RCC 7860 (cell line): ENCODE measurements around the gene STING1.
A peak's percentile ranks its signal among the peaks of the same experiment; 100 is the strongest.
"Not testable (repeated sequence)": the region's sequence is repeated elsewhere in the genome, so short reads cannot be mapped to it uniquely, and the experiment has no call there.

Source experiments
- DNase-seq: peaks from one replicate; pipeline ENCODE4 v3.0.0-alpha.2; 2015; ENCODE audit warnings: low spot score
- FAIRE-seq: peaks from 2 replicates; lab custom pipeline; 2012; peaks lifted over from hg19 to GRCh38; lab: Jason Lieb, UNC

The STING1 gene

GRCh38 chr5:139503879-139504278 lies 21.3 kb upstream of the STING1 start:
- DNase-seq, FAIRE-seq: not testable (repeated sequence)

GRCh38 chr5:139503036-139503817 lies 20.7 kb upstream of the STING1 start:
- not testable (repeated sequence) for DNase-seq, FAIRE-seq

- DNase-seq = no peak
These were observed 18.8 kb upstream of the STING1 start for GRCh38 chr5:139501381-139501780.

GRCh38 chr5:139495638-139496435 lies 13.3 kb upstream of the STING1 start:
- FAIRE-seq (no peak), DNase-seq (no peak)

More at GRCh38 chr5:139501381-139501780, 18.8 kb upstream of the STING1 start:
- FAIRE-seq = no peak

GRCh38 chr5:139494832-139495231 lies 12.3 kb upstream of the STING1 start:
- no peak for DNase-seq
- no peak for FAIRE-seq

GRCh38 chr5:139494256-139494655 lies 11.7 kb upstream of the STING1 start:
- FAIRE-seq = no peak
- DNase-seq = no peak

- no peak for FAIRE-seq
- DNase-seq = peak; percentile 62
These were observed 10.2 kb upstream of the STING1 start for GRCh38 chr5:139492700-139493192.

- DNase-seq (no peak), FAIRE-seq (no peak)
These were observed 5.7 kb upstream of the STING1 start for GRCh38 chr5:139488260-139488659.

GRCh38 chr5:139486201-139486600 lies 3.6 kb upstream of the STING1 start:
- no peak for DNase-seq
- FAIRE-seq = no peak

GRCh38 chr5:139482890-139483208 lies 291 bp upstream of the STING1 start:
- DNase-seq, FAIRE-seq: not testable (repeated sequence)

- FAIRE-seq (no peak), DNase-seq (peak; percentile 26)
These were observed 943 bp downstream of the STING1 start for GRCh38 chr5:139481580-139482049.

- DNase-seq = no peak
These were observed 1.4 kb downstream of the STING1 start for GRCh38 chr5:139481122-139481533.

GRCh38 chr5:139479729-139480128 lies 2.8 kb downstream of the STING1 start:
- not testable (repeated sequence) for FAIRE-seq, DNase-seq

More at GRCh38 chr5:139481122-139481533, 1.4 kb downstream of the STING1 start:
- FAIRE-seq = no peak

- DNase-seq, FAIRE-seq: not testable (repeated sequence)
These were observed 3.7 kb downstream of the STING1 start for GRCh38 chr5:139478657-139479423.

GRCh38 chr5:139475865-139476617 lies 6.5 kb downstream of the STING1 start:
- FAIRE-seq (no peak), DNase-seq (no peak)

GRCh38 chr5:139474890-139475791 lies 7.4 kb downstream of the STING1 start:
- no peak for DNase-seq
- no peak for FAIRE-seq

- FAIRE-seq (no peak), DNase-seq (no peak)
These were observed 9.0 kb downstream of the STING1 start for GRCh38 chr5:139473565-139473964.

- FAIRE-seq = no peak
- no peak for DNase-seq
These were observed 9.5 kb downstream of the STING1 start for GRCh38 chr5:139473105-139473504.

- FAIRE-seq = no peak
These were observed 10.1 kb downstream of the STING1 start for GRCh38 chr5:139472386-139473030.

More at GRCh38 chr5:139472386-139473030, 10.1 kb downstream of the STING1 start:
- no peak for DNase-seq
